Activated CD4-positive, CD25-positive, alpha-beta regulatory T cell (primary cell): ENCODE data around the gene SEMA3C.

Source experiments
- DNase-seq, 4 experiments: peaks; one replicate each; lab custom pipeline; 2025; lab: John Stamatoyannopoulos, UW

Gene SEMA3C

DNA sequence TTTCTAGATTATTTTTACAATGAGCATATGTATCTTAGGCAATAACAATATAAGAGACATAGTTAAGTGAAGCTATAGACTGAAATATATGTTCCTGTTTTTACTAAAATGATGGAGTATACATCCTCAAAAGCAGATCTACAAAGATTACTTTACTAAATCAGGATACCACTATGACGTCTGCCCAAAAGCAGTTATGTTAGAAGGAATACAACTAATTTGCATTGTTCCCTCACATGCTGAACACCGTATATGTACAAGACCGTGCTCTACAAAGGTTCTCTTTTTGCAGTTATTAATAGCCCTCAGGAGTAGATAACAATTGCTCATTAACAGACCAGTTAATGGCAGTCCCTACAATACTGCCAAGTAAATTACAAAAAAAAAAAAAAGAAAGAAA, 143.0 kb downstream of the SEMA3C start:
- DNase-seq = no peak

DNA sequence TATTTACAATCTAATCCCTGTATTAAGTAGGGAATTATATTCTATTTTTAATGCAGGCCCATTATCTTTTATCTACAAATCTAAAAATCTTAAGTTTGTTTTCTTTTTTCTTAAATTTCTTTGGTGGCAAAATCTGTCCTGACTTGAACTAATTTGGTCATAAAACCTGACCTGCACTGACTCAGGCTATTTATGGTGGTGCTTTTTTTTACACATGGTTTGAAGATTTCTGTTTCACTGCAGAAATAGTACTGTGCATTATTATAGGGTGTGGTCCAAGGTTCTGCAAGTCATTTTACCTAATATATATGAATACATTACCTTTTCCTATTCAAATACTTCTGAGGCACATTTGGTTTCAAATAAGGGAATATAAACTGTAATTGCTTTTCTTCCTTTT, 143.4 kb downstream of the SEMA3C start:
- no peak for DNase-seq

GRCh38 chr7:80774843-80775242, 144.0 kb downstream of the SEMA3C start:
- DNase-seq = no peak

DNA sequence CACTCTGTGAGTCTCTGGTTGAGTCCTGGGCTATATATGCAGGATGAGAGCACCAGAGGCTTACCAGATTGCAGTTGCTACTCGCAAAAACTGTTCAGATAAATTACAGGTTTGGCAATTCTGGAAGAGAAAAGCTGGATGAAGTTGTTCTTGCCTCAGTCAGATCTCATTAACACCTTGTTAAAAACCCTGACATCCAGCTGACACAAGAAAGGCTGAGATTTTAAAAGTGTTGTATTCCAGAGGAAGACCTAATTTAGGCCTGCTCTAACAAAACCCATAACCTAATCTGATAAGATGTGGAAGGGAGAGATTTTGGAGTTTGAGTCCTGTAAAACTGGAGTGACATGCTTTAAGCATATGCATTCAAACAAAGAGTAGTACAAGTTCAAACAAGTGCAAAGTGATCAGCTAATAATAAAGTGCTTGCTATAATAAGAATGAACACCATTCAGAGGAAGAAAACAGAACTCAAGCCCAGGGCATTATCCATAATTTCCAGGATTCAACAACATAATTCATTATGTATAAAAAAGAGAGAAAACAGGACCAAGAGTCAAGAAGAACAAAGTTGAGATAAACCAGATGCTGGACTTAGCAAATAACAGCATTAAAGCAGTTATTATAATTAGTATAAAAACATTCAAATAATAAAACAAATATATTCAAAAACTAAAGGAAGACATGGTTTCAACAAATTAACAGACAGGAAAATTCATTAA, 144.9 kb downstream of the SEMA3C start:
- DNase-seq = no peak

GRCh38 chr7:80772347-80772993, 146.4 kb downstream of the SEMA3C start:
- DNase-seq = no peak

DNA sequence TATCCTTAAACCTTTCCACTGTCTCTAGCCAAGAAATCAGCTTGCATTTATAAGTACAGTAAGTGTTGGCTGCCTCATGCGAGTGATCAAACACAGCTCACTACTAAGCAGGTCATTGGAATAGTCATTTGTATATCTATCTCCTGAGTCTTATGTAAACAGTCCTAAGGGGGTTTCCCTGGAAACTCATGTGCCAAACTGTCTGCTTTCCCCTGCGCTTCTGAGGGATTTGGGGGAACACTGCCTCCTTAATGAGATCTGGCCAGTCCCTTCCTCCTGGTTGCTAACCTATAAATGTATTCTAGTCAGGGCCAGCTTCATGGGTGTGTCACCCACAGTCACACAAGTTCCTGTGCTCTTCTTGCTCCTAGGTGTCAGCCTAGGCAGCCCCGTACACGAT, 147.3 kb downstream of the SEMA3C start:
- no peak for DNase-seq

GRCh38 chr7:80770675-80771081, 148.2 kb downstream of the SEMA3C start:
- DNase-seq = no peak

GRCh38 chr7:80770061-80770460, 148.8 kb downstream of the SEMA3C start:
- DNase-seq = no peak

- no peak for DNase-seq
Observed at GRCh38 chr7:80768756-80769155, 150.1 kb downstream of the SEMA3C start.

DNA sequence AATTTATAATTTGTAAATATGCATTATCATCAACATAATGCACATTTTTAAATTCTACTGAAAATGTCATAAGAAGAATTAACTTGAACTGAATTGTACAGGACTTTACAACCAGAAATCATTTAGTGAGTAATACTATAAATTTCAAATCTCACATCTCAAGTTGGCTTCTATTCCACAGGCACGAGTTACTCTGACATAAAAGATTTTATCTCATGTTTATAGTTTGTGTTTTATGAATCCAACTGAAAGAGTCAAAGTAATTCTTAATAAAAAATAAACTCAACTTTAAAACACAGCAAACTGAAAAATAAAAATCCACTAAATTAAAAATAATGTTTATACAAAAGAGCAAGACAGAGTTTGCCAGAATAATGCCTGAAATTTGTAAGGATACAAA, 151.2 kb downstream of the SEMA3C start:
- DNase-seq = no peak

DNA sequence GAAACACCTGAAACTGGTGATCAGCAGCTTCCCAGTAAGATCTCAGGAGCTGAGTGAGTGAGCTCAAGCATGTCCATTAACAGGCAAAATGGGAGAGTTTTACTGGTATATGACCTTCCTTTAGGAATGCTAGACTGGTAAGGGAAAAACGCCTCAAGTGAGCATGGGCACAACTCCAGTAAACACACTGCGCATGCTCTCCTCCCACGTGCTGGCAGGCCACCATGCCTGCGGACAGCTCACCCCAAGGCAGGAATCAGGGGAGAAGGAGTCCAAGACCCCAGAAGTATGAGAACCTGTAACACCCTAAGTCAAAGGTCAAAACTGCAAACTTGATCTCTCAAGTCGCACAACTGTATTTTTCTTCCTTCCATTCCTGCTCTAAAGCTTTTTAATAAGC, 152.1 kb downstream of the SEMA3C start:
- DNase-seq = no peak

DNA sequence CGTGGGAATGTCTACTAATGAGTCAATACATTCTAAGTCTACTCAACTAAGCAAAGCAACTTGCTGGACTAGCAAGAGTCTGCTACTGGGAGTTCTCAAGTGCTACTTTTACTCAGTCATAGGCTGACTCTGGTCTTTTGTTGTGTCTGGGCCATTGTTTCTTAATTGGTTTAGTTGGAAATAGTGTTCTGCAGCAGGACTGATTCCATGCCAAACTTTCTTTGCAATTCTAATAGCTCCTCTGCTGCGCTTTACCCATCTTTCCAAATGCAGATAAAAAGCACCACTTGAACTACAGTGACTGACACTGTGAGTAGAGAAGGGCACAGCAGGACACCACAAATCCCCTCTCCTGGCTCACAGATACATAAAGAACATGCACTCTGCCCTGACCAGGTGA, 154.7 kb downstream of the SEMA3C start:
- no peak for DNase-seq

DNA sequence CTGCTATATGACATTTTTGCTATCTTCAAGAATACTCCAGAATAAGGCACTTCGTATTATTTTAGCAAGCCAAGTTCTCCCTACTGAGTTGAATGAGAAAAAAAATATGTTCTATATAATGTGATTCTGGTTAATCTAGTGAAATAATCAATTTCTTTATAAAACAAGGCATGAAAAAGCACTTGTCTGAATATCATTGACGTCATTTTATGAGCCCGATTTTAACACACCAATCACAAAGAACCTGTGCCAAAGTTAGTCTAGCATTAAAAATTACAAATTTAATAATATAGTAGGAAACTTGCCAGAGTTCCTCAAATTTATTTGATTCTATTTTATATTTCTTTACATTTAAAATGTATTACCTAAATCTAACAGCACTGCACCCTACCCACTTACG, 155.1 kb downstream of the SEMA3C start:
- no peak for DNase-seq

DNA sequence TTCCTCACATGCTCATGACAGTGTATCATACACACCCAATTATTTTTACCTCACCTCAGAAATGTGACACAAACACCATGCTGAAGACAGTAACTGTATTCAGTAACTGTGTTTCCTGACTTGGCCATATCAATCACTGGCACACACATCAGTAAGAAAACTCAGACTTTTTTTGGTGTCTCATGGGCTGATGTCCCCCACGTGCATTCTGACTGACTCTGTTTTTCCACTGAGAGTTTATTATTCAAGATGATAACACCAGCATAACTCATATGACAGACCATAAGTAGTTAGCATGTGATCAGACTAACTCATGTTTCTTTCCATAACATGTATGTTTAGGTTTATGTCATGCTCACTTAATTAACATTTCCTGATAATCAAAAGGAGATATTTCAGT, 155.6 kb downstream of the SEMA3C start:
- no peak for DNase-seq

- no peak for DNase-seq
Observed at GRCh38 chr7:80760292-80760691, 158.6 kb downstream of the SEMA3C start.

DNA sequence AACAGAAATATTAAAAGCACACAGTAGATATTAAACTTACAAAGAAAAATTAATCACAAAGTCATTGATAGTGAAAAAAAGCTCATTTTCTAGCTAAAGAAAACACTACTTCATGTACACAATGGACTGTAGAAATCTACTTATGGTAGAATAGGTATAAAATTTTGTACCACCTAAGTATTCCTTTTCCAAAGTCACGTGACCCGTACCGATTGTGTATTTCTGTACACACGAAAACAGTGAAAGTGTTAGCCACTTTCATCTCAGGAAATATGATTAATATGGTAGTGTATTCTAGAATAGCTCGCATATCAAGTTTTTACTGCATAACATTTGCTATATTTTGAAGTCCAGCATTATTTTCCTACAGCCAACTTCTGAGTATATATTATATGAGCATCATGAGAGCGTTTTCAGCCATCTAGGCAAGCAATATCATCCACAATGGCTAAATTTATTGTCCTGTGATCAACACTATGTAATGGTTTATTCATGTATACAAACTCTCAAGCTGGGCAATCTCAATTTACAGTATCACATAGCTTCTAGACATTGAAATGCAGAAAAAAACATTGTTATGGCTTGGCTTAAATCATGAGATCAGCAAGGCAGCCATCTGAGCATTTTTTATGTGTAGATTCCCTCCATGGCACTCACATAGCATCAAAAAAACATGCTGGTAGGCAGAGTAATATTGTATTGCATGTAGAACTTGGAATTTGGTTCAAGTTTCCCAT, 165.7 kb downstream of the SEMA3C start:
- DNase-seq = no peak

DNA sequence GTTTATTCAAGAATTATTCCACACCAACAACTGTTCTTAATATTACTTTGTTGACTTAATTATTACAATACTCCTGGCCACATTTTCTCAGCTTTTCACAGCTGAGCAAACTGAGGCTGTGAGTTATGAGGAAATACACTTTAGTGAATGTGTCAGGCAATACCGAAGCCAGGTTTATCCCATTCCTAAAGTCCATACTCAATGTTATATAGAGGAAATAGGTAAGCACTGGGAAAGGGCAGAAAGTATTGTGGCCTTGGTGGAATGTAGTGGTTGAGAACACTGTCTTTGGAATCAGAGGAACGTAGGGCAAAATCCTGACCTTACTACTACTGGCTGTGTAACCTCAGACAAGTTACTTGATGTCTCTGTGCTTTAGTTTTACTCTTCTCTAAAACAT, 169.6 kb downstream of the SEMA3C start:
- no peak for DNase-seq

GRCh38 chr7:80748363-80749042, 170.3 kb downstream of the SEMA3C start:
- no peak for DNase-seq

GRCh38 chr7:80740778-80741545, 177.9 kb downstream of the SEMA3C start:
- no peak for DNase-seq

- no peak for DNase-seq
Observed at GRCh38 chr7:80736371-80737125, 182.3 kb downstream of the SEMA3C start.

DNA sequence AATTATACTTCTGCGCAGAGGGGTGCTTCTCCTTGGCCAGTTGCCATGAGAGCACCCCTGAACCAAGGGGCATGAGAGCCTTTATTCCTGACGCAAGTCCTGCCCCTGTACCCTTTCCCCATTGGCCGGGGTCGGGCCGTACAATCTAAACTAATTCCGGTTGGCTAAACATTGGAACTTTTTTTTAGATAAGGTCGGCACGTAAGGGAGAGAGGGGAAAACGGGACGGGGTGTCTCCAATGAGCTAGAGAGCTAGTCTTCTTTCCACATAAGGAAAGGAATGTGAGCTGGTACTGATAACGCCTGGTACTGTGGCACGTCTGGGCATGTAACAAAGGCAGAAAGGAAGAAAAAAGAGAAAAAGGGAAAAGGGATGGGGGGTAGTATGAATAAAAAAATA, 183.5 kb downstream of the SEMA3C start:
- no peak for DNase-seq
